ENCODE results near the gene DOHH. TPM values are rescaled to one million over a fixed set of nuclear protein-coding genes. Genes with fewer than 3 reads are reported as not detected.

DOHH gene
- total and polyA plus RNA-seq, 10 donors, result 6.6 to 16.8 (median 10.7) TPM

DNA sequence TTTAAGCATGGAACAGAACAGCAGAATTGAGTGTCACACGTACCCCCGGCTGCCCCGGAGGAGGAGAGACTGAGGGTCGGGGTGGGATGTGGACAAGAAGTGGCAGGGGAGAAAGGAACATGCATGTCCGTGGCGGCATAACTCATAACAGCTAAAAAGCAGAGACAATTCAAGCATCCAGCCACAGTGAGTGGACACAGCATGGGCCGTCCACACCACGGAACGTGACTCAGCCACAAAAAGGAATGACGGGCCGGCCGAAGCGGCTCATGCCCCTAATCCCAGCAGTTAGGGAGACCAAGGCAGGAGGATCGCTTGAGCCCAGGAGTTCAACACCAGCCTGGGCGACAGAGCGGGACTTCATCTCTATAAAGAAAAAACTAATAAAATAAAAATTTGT lies 7.6 kb downstream of the DOHH start:
- no peaks in the 10 kb centered on the region for H3K9me3 ChIP-seq
- H3K27ac ChIP-seq, result no peak overlapping the region
- H3K36me3 ChIP-seq, result peaks cover 0 to 83% (median 59%) of the 10 kb centered on the region in 6 donors
- no peak for DNase-seq
- peaks cover 0 to 7% (median 0%) of the 10 kb centered on the region in 6 donors for H3K4me1 ChIP-seq
- TF ChIP-seq POLR2AphosphoS5 (IDR thresholded peaks at IDR 0.05), result no peak
- TF ChIP-seq CTCF (IDR thresholded peaks at IDR 0.05 in 8 of 11, conservative IDR thresholded peaks at IDR 0.05 in 3 of 11), result no peak
- TF ChIP-seq POLR2A (IDR thresholded peaks at IDR 0.05), result no peak
- H3K4me3 ChIP-seq, result no peak overlapping the region
- intact Hi-C loops (cut with DNase I; ENCODE audit: low total_unique reads), result no loop called here
- H3K27me3 ChIP-seq (replicated peaks in 1 of 7), result no peaks in the 10 kb centered on the region
- 91 to 98% (median 93%) methylated on average over 15 to 16 of the region's 16 CpGs for WGBS, 5 donors

DNA sequence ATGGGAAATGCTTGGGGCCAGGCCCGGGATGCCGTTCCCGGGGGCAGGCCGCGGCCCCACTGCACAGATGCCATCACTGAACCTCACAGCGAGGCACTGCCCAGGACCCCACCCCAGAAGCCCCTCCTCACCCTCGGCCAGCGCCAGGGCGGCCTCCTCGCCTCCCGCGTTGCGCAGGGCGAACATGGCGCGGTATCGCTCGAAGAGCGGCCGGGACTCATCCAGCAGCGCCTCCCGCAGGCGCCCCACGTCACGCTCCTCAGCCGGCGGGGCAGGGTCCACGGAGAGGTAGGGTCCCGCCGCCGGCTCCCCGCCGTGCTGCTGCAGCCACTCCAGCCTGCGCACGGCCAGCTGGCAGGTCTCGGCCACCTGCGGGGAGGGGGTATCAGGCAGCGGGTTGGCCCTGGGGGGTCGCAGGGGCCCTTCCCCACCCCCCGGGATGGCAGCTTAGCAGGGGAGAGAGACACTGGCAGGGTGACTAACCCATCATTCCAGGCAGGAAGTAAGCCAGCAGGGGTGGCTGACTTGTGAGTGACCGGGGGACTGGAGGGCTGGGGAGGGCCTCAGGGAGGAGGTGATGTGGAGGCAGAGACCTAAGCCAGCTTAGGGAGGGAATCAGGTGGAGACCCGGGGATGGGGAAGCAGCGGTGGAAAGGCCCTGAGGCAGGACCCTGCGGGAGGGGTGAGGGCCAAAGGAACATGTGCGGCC lies 8.2 kb downstream of the DOHH start:
- 94 to 98% (median 96%) methylated on average over 8 to 45 of the region's 45 CpGs for WGBS, 5 donors
- H3K4me1 ChIP-seq, result peaks cover 0 to 5% (median 0%) of the 10 kb centered on the region in 6 donors
- peaks cover 0 to 81% (median 59%) of the 10 kb centered on the region in 6 donors for H3K36me3 ChIP-seq
- H3K9me3 ChIP-seq, result no peaks in the 10 kb centered on the region
- H3K27ac ChIP-seq, result no peak overlapping the region
- no peak for DNase-seq
- intact Hi-C loops (cut with DNase I; ENCODE audit: low total_unique reads), result no loop called here
- no peaks in the 10 kb centered on the region for H3K27me3 ChIP-seq (replicated peaks in 1 of 7)
- H3K4me3 ChIP-seq, result no peak overlapping the region
- TF ChIP-seq POLR2AphosphoS5 (IDR thresholded peaks at IDR 0.05) (no peak), CTCF (IDR thresholded peaks at IDR 0.05 in 8 of 11, conservative IDR thresholded peaks at IDR 0.05 in 3 of 11) (no peak), POLR2A (IDR thresholded peaks at IDR 0.05) (no peak)

DNA sequence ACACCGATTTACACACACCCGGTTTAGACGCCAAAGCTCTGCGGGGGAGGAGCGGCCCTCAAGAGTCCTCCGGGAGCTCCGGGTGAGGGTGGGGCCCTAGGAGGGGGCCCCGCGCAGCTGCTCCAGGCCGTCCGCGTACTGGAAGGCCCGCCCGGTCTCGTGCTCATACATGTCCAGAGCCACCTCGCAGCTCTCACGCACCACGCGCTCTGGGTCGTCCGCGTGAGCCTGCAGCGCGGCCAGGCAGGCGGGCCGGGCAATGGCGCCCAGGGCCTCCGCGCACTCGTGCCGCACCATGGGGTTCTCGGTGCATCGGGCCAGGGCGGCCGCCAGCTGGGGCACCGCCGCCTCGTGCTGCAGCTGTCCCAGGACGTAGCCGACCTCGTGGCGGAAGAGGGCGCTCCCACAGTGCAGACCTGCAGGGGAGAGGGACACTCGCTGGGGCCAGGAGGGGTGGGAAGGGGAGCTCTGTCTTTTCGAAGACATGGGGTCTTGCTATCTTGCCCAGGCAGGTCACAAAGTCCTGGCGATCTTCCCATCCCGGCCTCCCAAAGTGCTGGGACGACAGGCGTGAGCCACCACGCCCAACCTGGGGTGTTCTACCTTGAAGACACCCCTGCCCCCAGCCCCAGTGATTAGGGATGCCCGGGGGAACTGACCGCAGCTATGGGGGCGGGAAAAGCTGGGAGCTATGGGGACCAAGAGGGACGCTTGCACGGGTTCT lies 8.9 kb downstream of the DOHH start:
- WGBS, 5 donors, result 94 to 98% (median 97%) methylated on average over 41 to 55 of the region's 55 CpGs
- Histone ChIP-seq H3K27me3 (replicated peaks in 1 of 7) (no peaks in the 10 kb centered on the region), H3K4me3 (no peak overlapping the region), H3K36me3 (peaks cover 0 to 74% (median 54%) of the 10 kb centered on the region in 6 donors), H3K27ac (no peak overlapping the region), H3K4me1 (no peaks in the 10 kb centered on the region), H3K9me3 (no peaks in the 10 kb centered on the region)
- intact Hi-C loops (cut with DNase I; ENCODE audit: low total_unique reads), result no loop called here
- TF ChIP-seq CTCF (IDR thresholded peaks at IDR 0.05 in 8 of 11, conservative IDR thresholded peaks at IDR 0.05 in 3 of 11) (no peak), POLR2AphosphoS5 (IDR thresholded peaks at IDR 0.05) (no peak), POLR2A (IDR thresholded peaks at IDR 0.05) (no peak)
- no peak for DNase-seq

DNA sequence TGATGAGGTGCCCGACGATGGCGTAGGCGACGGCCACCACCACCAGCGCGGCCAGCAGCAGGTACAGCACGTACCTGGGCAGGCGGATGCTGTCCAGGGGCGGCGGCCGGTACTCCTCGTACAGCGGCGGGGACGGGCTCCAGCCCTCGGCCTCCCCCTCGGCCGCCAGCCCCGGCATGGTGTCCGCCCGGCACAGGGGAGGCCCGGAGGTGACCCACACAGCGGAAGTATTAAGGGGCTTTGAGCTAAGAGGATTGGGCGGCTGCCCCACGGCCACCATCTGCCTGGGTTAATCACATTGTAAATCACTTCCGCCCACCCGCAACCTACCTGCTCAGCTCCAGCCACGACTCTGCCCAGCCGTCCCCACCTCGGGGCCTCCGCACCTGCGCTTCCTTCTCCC lies 17.2 kb downstream of the DOHH start, which contains the start of gene SMIM44:
TSS of gene SMIM44 (minus strand) at position 216 of the 403 bp plus-strand sequence. CDS start at position 178, 38 bp downstream.
- H3K27ac ChIP-seq, result no peak within 1 kb of the TSS
- WGBS, 5 donors, result 76 to 95% (median 89%) methylated on average over 16 to 33 of the region's 33 CpGs
- no peak within 1 kb of the TSS for H3K4me3 ChIP-seq
- no peaks in the 10 kb centered on the region for H3K36me3 ChIP-seq
- peaks cover 0 to 13% (median 6%) of the 10 kb centered on the region in 6 donors for H3K4me1 ChIP-seq
- H3K9me3 ChIP-seq, result no peaks in the 10 kb centered on the region
- peaks cover 0 to 64% (median 28%) of the 10 kb centered on the region in 7 donors for H3K27me3 ChIP-seq (replicated peaks in 1 of 7)
- TF ChIP-seq POLR2A (IDR thresholded peaks at IDR 0.05) (no peak), POLR2AphosphoS5 (IDR thresholded peaks at IDR 0.05) (no peak), CTCF (IDR thresholded peaks at IDR 0.05 in 8 of 11, conservative IDR thresholded peaks at IDR 0.05 in 3 of 11) (no peak)
- no peak for DNase-seq
- intact Hi-C loops (cut with DNase I; ENCODE audit: low total_unique reads), result loop anchor here (5.0 kb wide), 1 partner anchor 151 kb away; no protein-coding TSS in a partner anchor
